GM10248 (cell line): Measurements from ENCODE around the gene DNMT3A.
"Not testable (repeated sequence)": the region's sequence is repeated elsewhere in the genome, so short reads cannot be mapped to it uniquely, and the experiment has no call there.

ENCODE experiments used
- CTCF ChIA-PET: fragments of 300-600 bp; sonication (Branson Sonifier 250); formaldehyde crosslinking; extraction: SDS; loops from one replicate; lab custom pipeline; 2021; ENCODE audit warnings: antibody characterized with exemption; lab: Yijun Ruan, JAX
- POLR2A ChIA-PET: fragments of 350-650 bp; sonication (Branson Sonifier 250); formaldehyde crosslinking; extraction: SDS; loops from one replicate; lab custom pipeline; 2020; ENCODE audit warnings: antibody characterized with exemption; lab: Yijun Ruan, JAX
- DNase-seq: peaks from one replicate; pipeline ENCODE4 v3.0.0; 2012; ENCODE audit errors: extremely low spot score
- TF ChIP-seq, protein P1 (sequence below): IDR thresholded peaks from 2 replicates; pipeline ENCODE4 v1.5.1; 2012; ENCODE audit warnings: mild to moderate bottlenecking, low read depth; ENCODE audit errors: extremely low read depth, missing control alignments, control extremely low read depth

DNMT3A gene

DNA sequence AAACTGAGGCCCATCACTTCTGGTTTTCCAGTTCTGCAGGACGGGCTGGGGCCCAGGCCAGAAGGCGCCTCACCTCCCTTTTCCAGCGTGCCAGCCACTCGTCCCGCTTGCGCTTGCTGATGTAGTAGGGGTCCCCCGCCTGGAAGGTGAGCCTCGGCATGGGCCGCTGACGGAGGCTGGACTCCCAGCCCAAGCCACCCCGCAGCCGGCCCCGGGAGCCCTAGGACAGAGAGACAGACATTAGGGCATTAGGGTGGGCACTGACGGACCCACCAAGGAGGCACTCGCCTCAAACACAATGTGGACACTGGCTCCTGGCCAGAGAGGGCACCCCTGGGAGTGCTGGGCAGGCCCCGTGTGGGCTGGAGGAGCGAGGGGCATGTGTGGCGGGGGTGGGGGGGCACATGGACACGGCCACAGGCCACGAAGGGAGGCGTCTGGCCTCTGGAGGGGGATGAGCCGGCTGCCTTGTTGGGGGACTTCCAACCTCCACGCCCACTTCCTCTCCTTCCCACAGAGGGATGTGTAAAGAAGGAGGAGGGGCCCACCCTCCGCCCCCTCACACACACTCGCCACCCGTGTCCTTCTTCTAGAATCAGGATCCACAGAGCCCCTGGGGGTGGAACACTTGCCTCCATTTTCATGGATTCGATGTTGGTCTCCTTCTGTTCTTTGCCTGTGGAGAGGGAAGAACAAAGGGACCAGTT lies 66.7 kb downstream of the DNMT3A start:
- TF ChIP-seq, protein P1, sequence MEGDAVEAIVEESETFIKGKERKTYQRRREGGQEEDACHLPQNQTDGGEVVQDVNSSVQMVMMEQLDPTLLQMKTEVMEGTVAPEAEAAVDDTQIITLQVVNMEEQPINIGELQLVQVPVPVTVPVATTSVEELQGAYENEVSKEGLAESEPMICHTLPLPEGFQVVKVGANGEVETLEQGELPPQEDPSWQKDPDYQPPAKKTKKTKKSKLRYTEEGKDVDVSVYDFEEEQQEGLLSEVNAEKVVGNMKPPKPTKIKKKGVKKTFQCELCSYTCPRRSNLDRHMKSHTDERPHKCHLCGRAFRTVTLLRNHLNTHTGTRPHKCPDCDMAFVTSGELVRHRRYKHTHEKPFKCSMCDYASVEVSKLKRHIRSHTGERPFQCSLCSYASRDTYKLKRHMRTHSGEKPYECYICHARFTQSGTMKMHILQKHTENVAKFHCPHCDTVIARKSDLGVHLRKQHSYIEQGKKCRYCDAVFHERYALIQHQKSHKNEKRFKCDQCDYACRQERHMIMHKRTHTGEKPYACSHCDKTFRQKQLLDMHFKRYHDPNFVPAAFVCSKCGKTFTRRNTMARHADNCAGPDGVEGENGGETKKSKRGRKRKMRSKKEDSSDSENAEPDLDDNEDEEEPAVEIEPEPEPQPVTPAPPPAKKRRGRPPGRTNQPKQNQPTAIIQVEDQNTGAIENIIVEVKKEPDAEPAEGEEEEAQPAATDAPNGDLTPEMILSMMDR = no peak
- no peak for DNase-seq
- CTCF ChIA-PET = interaction anchor here (3.5 kb wide), 1 partner anchor 12 kb away, joined by 22 read pairs; no protein-coding TSS in a partner anchor
- POLR2A ChIA-PET = no interaction called here

DNA sequence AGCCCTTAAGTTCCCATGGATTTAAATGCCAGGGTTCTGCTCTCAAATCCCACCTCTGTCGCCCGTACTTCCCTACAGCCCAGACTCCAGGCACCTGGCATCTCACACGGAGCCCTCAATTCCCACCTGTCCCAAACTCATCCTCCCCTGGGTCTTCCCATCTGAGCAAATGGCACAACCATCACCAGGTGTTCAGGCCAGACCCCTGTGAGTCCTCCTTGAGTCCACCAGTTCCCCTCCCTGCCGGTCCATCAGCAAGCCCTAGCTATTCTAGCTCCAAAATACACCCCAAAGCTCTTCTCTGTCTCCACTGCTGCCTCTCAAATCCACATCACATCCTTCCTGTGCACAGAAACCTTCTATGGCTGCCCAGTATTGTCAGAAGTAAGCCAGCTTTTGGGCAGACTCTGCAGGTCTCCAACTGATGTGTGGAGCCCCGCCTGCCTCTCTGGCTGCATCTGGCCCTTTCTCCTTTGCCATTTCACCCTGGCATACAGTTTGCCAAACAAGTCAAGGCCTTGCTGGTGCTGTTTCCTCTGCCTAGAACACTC lies 67.7 kb downstream of the DNMT3A start:
- CTCF ChIA-PET = interaction anchor here (0.6 to 1.5 kb wide), 8 partner anchors 21 to 426 kb away, joined by 3 to 7 read pairs (median 3); no protein-coding TSS in a partner anchor
- POLR2A ChIA-PET = interaction anchor here (0.5 to 0.9 kb wide), 2 partner anchors 13 to 415 kb away, joined by 4 read pairs; no protein-coding TSS in a partner anchor
- TF ChIP-seq, protein P1 = no peak
- no peak for DNase-seq

DNA sequence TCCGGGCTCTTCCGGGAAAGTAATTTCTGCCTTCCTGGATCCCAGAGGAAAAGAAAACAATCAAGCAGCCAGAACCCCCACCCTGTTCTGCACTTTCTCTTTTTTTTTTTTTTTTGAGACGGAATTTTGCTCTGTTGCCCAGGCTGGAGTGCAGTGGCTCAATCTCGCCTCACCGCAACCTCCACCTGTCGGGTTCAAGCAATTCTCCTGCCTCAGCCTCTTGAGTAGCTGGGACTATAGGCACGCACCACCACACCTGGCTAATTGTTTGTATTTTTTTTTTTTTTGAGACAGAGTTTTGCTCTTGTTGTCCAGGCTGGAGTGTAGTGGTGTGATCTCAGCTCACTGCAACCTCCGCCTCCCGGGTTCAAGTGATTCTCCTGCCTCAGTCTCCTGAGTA lies 69.0 kb downstream of the DNMT3A start:
- POLR2A ChIA-PET, DNase-seq: not testable (repeated sequence)
- CTCF ChIA-PET = interaction anchor here (0.9 to 1.6 kb wide), 6 partner anchors 22 to 294 kb away, joined by 3 to 7 read pairs (median 4); no protein-coding TSS in a partner anchor

DNA sequence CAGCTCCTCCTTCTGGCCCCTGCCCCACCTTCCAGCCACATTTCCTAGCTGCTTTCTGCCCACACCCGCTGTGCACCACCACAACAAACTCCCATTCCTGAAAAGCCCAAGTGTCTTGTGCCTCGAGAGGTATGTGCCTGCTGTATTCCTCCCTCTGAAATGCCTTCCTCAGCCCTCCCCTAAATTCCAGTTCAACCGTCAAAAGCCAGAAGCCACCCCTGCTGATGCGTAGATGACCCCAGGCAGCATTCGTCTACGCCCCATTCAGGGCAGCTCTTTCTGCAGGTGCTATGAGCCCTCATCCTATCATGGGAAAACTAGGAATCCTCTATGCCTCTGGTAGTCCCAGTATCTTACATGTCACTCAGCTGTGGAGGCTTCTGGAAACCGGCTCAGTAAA lies 71.7 kb downstream of the DNMT3A start:
- TF ChIP-seq, protein P1 = no peak

DNA sequence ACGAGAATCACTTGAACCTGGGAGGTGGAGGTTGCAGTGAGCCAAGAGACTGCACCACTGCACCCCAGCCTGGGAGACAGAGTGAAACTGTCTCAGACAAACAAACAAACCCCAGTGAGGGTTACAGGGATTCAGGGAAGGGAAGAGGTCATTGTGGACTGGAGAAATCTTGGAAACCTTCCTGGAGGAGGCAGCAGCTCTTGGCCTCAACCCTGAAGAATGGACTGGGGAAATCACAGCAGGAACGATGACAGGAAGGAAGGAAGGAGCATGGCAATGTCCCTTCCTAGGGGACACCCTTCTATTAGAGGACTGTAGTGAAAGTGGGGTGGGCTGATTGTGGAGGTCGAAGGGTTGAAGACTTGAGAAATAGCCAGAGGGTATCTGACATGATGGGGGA lies 72.5 kb downstream of the DNMT3A start:
- TF ChIP-seq, protein P1 = no peak
- ChIA-PET CTCF (interaction anchor here (0.9 kb wide), 2 partner anchors 17 to 40 kb away, joined by 3 read pairs; no protein-coding TSS in a partner anchor), POLR2A (no interaction called here)
- DNase-seq = no peak

More for the DNA sequence above, 71.7 kb downstream of the DNMT3A start:
- ChIA-PET POLR2A (no interaction called here), CTCF (interaction anchor here (0.9 kb wide), 1 partner anchor 41 kb away, joined by 3 read pairs; no protein-coding TSS in a partner anchor)
- DNase-seq = no peak

DNA sequence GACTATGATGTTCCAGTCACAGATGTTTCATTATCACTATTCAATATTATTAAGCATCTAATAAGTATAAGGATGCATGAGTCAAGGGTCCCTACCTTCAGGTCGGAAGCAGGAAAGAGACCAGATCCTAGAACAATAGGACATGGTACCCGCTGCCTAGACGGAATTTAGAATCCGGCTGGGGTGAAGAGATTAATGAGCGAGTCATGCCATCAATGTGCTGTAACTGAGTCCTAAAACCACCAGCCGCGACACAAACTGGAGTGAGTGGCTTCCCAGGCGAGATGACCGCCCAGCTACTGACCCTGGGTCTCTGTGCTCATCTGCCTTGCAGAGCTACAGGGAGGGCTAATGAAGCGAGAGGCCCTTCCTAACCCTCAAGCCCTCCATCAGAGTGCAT lies 73.6 kb downstream of the DNMT3A start:
- POLR2A ChIA-PET = no interaction called here
- DNase-seq = no peak
- CTCF ChIA-PET = interaction anchor here (1.2 to 1.9 kb wide), 4 partner anchors 8 to 39 kb away, joined by 3 to 5 read pairs (median 4); no protein-coding TSS in a partner anchor
- TF ChIP-seq, protein P1 = no peak

DNA sequence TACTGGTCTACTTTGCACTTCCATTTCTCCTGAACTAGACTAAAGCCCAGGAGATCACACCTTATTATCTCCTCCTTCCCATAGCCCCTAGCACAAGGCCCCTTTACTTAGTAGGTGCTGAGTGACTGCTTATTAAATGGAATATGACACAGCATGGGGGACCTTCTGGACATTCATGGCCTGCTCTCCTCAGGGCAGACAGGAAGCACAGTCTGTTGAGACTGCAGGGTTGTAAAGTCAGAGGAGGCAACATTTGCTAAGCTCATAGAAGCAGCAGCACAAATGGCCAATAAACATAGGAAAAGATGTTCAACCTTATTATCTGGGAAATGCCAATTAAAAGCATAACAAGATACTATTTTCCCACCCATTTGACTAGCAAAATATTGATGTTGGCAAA lies 75.3 kb downstream of the DNMT3A start:
- TF ChIP-seq, protein P1 = no peak
- CTCF ChIA-PET = no interaction called here
- POLR2A ChIA-PET = no interaction called here
- no peak for DNase-seq
